ENCODE measurements around the gene UPK1B.
"Not testable (repeated sequence)": the region's sequence is repeated elsewhere in the genome, so short reads cannot be mapped to it uniquely, and the experiment has no call there.

UPK1B gene

DNA sequence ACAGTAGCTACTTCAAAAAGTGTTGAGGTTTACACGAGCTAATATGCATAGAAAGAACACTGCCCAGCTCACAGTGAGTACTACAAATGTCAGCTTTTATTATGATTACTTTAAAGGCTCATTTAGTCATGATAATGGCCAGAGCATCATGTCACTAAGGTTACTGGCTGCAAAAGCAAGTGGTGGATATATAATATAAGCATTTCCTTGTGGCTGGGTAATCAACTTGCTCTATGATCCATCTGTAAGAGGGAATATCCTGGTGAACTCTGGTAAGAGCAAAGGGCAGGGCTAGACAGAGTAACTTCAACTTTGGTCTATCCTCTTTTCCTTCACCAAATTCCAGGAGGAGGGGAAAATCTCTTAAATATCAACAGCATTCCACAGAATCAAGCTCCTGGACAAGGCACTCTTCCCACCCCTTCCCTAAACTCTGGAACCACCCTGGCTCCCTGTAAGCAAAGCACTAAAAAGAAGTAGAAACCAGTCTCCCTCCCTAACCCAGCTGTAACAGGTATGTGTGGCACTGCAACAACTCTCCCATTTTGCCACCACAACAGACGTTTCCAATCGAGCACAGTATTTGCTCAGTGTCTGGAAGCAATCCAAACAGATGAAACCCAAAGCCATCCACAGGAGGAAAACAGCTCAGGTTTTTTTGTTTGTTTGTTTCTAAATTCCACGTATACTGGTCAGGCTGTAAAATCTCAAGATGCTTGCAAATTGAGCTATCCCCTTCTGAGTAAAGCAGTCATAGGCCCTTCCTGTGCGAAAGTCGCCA, 53.9 kb downstream of the UPK1B start:
- no peak for DNase-seq

GRCh38 chr3:119228373-119229145, 55.2 kb downstream of the UPK1B start:
- no peak for DNase-seq

DNA sequence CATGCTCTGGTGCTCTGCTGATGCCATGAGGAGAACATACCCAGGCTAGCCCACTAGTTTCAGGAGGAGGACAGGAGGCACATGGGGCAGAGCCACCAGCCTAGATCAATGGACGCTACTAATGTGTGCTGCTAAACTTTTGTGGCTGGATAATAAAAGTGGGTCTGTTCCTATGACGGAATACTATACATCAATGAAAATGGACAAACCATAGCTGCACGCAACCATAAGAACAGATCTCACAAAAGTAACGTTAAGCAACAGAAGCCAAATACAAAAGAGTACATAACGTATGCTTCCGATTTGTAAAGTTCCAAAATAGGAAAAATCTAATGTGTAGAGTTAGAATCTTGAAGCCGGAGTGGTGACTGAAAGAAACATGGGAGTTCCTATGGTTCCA, 55.8 kb downstream of the UPK1B start:
- no peak for DNase-seq

DNA sequence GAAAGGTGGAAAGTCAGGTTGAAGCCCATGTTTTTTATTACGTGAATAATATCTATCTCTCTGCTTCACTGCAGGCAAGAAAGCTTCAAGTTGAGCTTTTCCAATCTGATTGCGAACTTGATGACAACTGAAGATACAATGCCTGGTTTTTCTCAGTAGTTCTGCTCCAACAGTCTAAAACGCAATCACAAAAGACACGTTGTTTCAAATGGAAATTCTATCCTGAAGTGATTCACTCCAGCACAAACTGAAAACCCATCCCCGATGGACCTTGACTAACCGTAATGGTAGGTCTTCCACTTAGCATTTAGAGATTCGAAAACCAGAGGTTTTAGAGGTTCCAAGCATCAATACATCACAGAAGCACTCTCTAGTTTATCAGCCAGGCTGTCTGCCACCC, 56.7 kb downstream of the UPK1B start:
- DNase-seq, result no peak

DNA sequence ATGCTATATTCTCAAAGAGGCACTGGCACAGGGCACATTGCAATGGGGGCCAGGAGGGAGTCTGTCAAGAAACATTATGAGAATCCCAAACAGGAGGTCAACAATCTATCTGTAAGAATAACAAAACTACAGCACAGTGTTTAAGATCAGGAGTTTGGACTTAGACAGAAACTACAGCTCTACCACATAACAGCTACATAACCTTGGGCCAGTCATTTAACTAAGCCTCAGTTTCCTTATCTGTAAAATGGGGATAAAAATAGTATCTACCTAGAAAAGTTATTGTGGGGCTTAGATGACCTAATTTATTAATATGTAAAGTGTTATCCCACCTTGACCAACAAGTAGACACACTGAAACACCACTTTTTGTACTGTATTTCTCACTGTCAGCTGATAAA, 57.3 kb downstream of the UPK1B start:
- DNase-seq, result no peak

DNA sequence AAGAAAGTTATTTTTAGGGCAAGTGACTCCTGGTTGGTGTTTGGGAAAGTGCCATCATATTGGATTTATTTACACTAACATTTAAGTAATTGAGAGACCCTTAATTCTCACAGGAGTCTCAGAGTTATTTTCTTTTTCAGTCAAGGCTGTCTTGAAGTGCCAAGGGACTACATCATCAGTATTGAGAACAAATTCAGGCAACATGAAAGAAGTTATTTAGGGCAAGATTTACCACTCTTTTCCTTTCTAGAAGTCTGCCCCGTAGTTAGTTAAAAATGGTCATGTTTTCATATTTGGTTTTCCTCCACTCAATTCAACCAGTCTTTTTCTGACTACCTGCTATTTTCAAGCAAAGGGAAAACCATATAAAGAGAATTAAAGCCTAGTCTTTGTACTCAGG, 61.2 kb downstream of the UPK1B start:
- DNase-seq, result no peak

DNA sequence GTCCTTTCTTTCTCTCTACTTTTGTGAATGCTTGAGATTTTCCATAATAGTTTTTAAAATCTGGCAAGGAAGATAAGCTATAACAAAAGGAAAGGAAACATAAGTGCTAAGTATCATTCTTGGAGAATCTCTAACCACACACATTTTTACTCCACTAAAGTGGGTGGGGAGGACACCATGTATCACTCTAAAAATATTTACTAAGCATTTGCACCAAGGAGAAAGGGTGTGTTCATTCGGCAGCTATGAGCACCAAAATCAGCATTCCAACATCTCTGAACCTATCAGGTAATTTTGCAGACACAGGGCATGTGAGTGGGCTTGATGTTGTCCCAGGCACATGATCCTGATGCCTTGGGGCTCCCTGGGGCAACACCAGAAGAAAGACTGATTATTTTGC, 61.8 kb downstream of the UPK1B start:
- DNase-seq, result no peak

DNA sequence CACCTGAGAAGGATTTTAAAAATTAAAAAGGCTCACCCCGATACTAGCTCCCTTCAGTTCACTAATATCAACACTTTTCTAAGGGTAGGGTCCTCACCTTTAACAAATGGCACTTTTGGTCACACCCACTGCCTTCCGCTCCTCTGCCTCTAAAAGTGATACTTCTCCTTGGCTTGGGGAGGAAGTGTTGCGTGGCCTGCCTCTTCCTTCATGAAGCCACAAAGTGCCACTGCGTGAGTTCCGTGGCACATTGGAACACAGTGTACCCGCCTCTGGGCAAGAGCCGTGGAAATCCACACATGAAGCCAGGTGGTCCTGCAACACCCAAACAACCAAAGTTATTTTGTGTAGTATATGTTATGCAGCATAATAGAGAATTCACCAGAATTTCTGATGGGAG, 63.4 kb downstream of the UPK1B start:
- DNase-seq, result no peak

DNA sequence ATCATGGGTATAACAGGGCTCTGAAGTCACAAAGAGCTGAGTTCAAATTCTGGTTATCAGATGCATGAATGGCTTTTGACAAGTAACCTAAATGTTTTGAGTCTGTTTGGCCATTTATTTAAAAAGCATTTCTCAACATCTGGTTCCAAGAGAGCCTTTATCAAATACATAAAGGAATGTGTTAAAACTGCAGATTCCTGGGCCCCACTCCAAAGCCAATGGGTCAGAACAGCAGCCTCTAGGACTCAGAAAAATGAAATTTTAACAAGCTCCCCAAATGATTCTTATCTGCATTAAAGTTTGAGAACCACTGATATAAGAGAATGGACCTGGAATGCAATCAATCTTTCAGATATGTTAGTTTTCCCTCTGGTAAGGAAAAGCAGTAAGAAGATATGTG, 63.9 kb downstream of the UPK1B start:
- no peak for DNase-seq

DNA sequence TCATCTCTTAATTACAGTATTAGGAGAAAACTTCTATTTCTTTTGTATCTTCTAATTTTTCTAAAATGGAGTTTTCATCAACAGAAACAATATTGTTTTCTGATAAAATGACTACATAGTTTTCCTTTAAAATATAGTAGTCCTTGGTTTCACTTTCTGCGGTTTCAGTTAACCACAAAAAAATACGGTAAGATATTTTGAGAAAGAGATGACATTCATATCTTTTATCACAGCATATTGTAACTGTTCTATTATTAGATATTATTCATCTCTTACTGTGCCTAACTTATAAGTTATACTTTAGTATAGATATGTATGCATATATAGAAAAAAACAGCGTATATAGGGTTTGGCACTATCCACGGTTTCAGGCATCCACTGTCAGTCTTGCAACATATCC, 65.0 kb downstream of the UPK1B start:
- no peak for DNase-seq

GRCh38 chr3:119239206-119239820, 65.9 kb downstream of the UPK1B start:
- DNase-seq, result no peak

GRCh38 chr3:119240101-119240590, 66.7 kb downstream of the UPK1B start:
- DNase-seq, result peak; percentile 35

DNA sequence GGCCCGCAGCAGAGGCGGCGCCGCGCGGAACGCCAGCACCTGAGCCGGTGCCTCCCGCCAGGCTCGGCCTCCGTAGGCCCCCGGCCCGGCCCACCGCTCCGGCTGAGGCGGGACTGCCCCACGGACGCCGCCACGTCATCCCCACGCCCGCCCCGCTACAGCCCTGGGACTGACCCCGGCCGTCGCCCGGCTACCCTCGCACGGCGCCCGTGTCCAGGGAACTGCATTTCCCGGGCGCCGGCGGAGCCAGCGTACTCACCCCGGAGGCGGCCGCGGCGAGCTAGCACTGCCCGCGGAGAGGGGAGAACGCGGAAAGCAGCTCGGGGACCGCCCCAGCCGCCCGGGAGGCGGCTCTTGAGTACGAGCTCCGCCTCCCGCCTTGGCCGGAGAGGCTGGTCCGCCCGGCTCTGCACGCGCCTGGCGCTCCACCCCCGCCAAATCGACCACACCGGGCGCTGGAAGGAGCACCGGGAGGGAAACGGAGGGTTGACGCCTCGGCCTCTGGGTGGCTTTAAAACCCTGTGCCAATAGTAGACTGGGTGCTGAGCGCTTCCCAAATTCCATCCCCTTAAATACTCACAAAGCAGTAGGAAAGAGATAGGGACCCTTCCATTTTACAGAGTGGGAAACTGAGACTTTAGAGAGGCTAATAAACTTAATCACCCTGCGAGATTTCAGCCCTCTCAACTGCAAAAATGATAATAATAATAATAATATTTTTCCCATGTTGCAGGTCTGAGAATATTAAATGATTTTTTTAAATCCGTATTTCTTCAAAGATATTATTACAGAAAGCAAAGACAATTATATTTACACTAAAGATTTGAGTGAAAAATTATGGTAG, 67.4 kb downstream of the UPK1B start, which contains the start of gene B4GALT4:
Gene B4GALT4 (minus strand): TSS at position 288 of the 844 bp plus-strand sequence. CDS start 10,779 bp downstream, outside the sequence.
- DNase-seq, result peak; percentile 91

- not testable (repeated sequence) for DNase-seq
These were observed 69.1 kb downstream of the UPK1B start for GRCh38 chr3:119242387-119243057.

DNA sequence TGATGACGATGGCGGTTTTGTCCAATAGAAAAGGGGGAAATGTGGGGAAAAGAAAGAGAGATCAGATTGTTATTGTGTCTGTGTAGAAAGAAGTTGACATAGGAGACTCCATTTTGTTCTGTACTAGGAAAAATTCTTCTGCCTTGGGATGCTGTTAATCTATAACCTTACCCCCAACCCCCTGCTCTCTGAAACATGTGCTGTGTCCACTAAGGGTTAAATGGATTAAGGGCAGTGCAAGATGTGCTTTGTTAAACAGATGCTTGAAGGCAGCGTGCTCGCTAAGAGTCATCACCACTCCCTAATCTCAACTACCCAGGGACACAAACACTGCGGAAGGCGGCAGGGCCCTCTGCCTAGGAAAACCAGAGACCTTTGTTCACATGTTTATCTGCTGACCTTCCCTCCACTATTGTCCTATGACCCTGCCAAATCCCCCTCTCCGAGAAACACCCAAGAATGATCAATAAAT, 69.7 kb downstream of the UPK1B start:
- DNase-seq, result not testable (repeated sequence)

GRCh38 chr3:119243712-119244111, 70.3 kb downstream of the UPK1B start:
- no peak for DNase-seq

- DNase-seq, result peak; percentile 53
These were observed 72.4 kb downstream of the UPK1B start for GRCh38 chr3:119245778-119246177.
